Endothelial cell of umbilical vein (primary cell): ENCODE results near the gene PHF2. TPM values are rescaled to one million over a fixed set of nuclear protein-coding genes. Genes with fewer than 3 reads are reported as not detected.

ENCODE experiments used
- BruUV-seq: library from RNA; stranded (reverse); fragments of 400-500 nt; replicated peaks from 2 replicates; lab custom pipeline; 2021; lab: Mats Ljungman, UMichigan
- CTCF ChIA-PET: fragments of 300-600, 350-600 bp; sonication (Branson Sonifier 250); formaldehyde crosslinking; loops from one replicate; lab custom pipeline; 2021; ENCODE audit warnings: antibody characterized with exemption, inconsistent platforms; lab: Charles Lee
- POLR2A ChIA-PET: fragments of 300-600, 350-600 bp; sonication (Branson Sonifier 250); formaldehyde crosslinking; loops from one replicate; lab custom pipeline; 2021; ENCODE audit warnings: antibody characterized with exemption, inconsistent platforms; lab: Charles Lee
- DNase-seq: peaks from one replicate; pipeline ENCODE4 v3.0.0-alpha.2; 2011; ENCODE audit warnings: low read depth, low spot score
- FAIRE-seq: peaks from 2 replicates; lab custom pipeline; 2011; peaks lifted over from hg19 to GRCh38; lab: Jason Lieb, UNC
- H2AFZ ChIP-seq: 2 replicates; pipeline ENCODE4 v1.6.0; 2012; ENCODE audit warnings: low read depth, low read length, control low read depth, inconsistent platforms
- H3K27ac ChIP-seq: 2 replicates; pipeline ENCODE4 v1.5.1; 2011; ENCODE audit warnings: low read depth, mild to moderate bottlenecking, control low read depth, low read length, moderate library complexity; ENCODE audit not compliant: insufficient read depth
- H3K27me3 ChIP-seq, 2 experiments: 2 replicates each; pipeline versions ENCODE4 v1.6.0 to v1.6.1; 2011; ENCODE audit warnings: low read length in 2 of 2, mixed read lengths in 1 of 2; ENCODE audit not compliant: control insufficient read depth in 2 of 2, insufficient read depth in 2 of 2
- H3K36me3 ChIP-seq, 2 experiments: 2 replicates in 1 of 2; 3 replicates in 1 of 2; pipeline ENCODE4 v1.5.1; 2011; ENCODE audit warnings: low read length in 2 of 2, mild to moderate bottlenecking in 1 of 2, moderate library complexity in 1 of 2; ENCODE audit not compliant: control insufficient read depth in 2 of 2, insufficient read depth in 2 of 2; ENCODE audit errors: extremely low read depth in 1 of 2
- H3K4me1 ChIP-seq: 3 replicates; pipeline ENCODE4 v1.5.1; 2011; ENCODE audit warnings: mild to moderate bottlenecking, low read length; ENCODE audit not compliant: control insufficient read depth, insufficient read depth; ENCODE audit errors: extremely low read depth
- H3K4me2 ChIP-seq: 2 replicates; pipeline ENCODE4 v1.6.1; 2011; ENCODE audit warnings: low read length, control low read depth, mixed read lengths; ENCODE audit not compliant: insufficient read depth
- H3K4me3 ChIP-seq, 3 experiments: fragments of 200-600 bp in 1 of 3; sonication (generic), shearing (Covaris generic) in 1 of 3; replicated peaks in 1 of 3; 2 replicates each; pipeline ENCODE4 v1.5.1; 2011 to 2016; ENCODE audit warnings: control low read depth in 3 of 3, low read length in 3 of 3, mild to moderate bottlenecking in 2 of 3, inconsistent platforms in 1 of 3, low read depth in 1 of 3, moderate library complexity in 1 of 3; ENCODE audit not compliant: insufficient read depth in 1 of 3
- H3K79me2 ChIP-seq: 2 replicates; pipeline ENCODE4 v1.6.0; 2012; ENCODE audit warnings: low read length, inconsistent platforms; ENCODE audit not compliant: control insufficient read depth, insufficient read depth
- H3K9ac ChIP-seq: replicated peaks from 2 replicates; pipeline ENCODE3; 2011; ENCODE audit warnings: low read length, control low read depth; ENCODE audit not compliant: insufficient read depth; ENCODE audit errors: extremely low read depth
- H3K9me1 ChIP-seq: replicated peaks from 3 replicates; pipeline ENCODE4 v1.6.0; 2011; ENCODE audit warnings: mild to moderate bottlenecking, low read length; ENCODE audit not compliant: control insufficient read depth, insufficient read depth; ENCODE audit errors: extremely low read depth
- H3K9me3 ChIP-seq: replicated peaks from 2 replicates; pipeline ENCODE4 v1.5.1; 2012; ENCODE audit warnings: low read length, inconsistent platforms; ENCODE audit not compliant: control insufficient read depth, insufficient read depth
- H4K20me1 ChIP-seq: replicated peaks from 2 replicates; pipeline ENCODE3; 2011; ENCODE audit warnings: mild to moderate bottlenecking, low read length; ENCODE audit not compliant: control insufficient read depth, insufficient read depth; ENCODE audit errors: extremely low read depth
- CTCF ChIP-seq, 2 donors: IDR thresholded peaks; 1 replicate in 1 of 2; 2 replicates in 1 of 2; pipeline ENCODE4 v1.5.1; 2011; ENCODE audit warnings: low read length in 2 of 2, mild to moderate bottlenecking in 2 of 2, moderate library complexity in 2 of 2, control low read depth in 1 of 2, inconsistent platforms in 1 of 2, low read depth in 1 of 2; ENCODE audit not compliant: insufficient read depth in 1 of 2; ENCODE audit errors: extremely low read depth in 1 of 2
- EZH2 ChIP-seq: IDR thresholded peaks from 2 replicates; pipeline ENCODE4 v1.6.1; 2012; ENCODE audit warnings: borderline replicate concordance, low read depth, mild to moderate bottlenecking, moderate library complexity, low read length, inconsistent platforms; ENCODE audit not compliant: severe bottlenecking
- GATA2 ChIP-seq: IDR thresholded peaks from 2 replicates; pipeline ENCODE4 v1.7.0; 2011; ENCODE audit warnings: low read depth, mild to moderate bottlenecking, moderate library complexity, mixed read lengths, low read length; ENCODE audit not compliant: insufficient read length, insufficient read depth
- JUN ChIP-seq: IDR thresholded peaks from 2 replicates; pipeline ENCODE4 v1.6.1; 2011; ENCODE audit warnings: borderline replicate concordance, low read depth; ENCODE audit not compliant: insufficient read length, insufficient read depth
- MYC ChIP-seq: IDR thresholded peaks from one replicate; pipeline ENCODE4 v1.6.1; 2011; ENCODE audit warnings: mild to moderate bottlenecking, low read depth, low read length
- POLR2A ChIP-seq: IDR thresholded peaks from 2 replicates; pipeline ENCODE4 v1.6.1; 2012; ENCODE audit warnings: low read depth, mild to moderate bottlenecking, control low read depth, low read length
- POLR2AphosphoS5 ChIP-seq: IDR thresholded peaks from 2 replicates; pipeline ENCODE4 v1.6.1; 2012; ENCODE audit warnings: low read depth, mild to moderate bottlenecking, control low read depth, low read length, moderate library complexity; ENCODE audit not compliant: insufficient read depth
- dilution Hi-C: fragments of 300-500 bp; cut with MboI; formaldehyde crosslinking; loops from one replicate; pipeline ENCODE4 v1.15.0; 2019; ENCODE audit warnings: low sequenced_read_pairs; ENCODE audit not compliant: extremely low pct_ligation_motif_present
- intact Hi-C: fragments of 100-400 bp; cut with micrococcal nuclease; formaldehyde crosslinking; loops from one replicate; pipeline ENCODE4 v1.10.0; 2022
- polyA plus RNA-seq, 4 experiments: library from polyadenylated mRNA; depleted of rRNA in 3 of 4; stranded (reverse) in 3 of 4; unstranded in 1 of 4; fragments of >200 nt; gene quantifications; 2 replicates each; pipeline versions ENCODE4 v1.2.1 to v1.2.3, GENCODE V29; 2011 to 2012; ENCODE audit warnings: missing spikeins in 1 of 4
- total RNA-seq: library from RNA; stranded (reverse); gene quantifications from 2 replicates; pipeline ENCODE4 v1.2.3, GENCODE V29; 2021

Gene PHF2
- total and polyA plus RNA-seq, 2 donors (not counting 3 experiments of a cell fraction or from before 2014, with no cell fraction given) = 9.8 to 22.5 TPM

DNA sequence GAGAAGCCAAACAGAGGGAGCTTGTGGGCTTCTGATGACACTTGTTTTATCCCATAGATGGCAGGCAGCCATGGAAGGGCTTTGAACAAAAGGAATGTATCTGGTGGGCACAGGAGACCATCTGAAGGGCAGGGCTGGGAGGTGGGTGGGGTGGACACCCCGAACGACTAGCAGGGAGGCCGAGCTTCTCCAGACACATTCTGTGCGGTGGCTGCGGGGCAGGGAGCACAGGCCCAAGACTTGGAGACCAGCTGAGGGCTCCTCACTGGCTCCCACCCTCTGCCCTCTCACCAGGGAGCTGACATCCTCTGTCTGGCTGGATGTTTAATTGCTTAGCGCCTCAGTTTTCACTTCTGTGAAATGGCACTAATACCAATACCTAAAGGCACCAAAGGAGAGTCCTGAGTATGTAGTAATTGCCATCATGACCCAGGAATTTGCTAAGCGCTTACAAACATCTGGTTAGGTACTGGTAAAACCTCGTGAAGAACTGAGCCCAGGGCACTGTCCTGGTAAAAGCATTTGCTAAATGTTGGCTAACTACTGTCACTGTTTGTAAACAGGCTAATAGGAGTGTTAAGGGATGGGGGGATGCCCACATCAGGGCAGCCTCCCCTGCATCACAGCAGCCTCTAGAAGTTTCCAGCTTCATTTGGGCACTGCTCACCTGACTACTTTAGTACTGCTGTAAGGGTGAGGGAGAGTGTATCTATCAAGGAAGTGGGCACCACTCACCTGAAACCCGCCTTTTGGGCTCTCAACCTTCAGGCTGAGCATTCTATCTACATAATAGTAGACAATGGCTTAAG lies 2.1 kb upstream of the PHF2 start:
- dilution Hi-C loops (no loop called here), intact Hi-C loops (loop anchor here (2.0 kb wide), 1 partner anchor 121 kb away; the partner anchor contains the start of gene FAM120AOS)
- no peaks in the 10 kb centered on the region for H3K9me3 ChIP-seq
- H3K79me2 ChIP-seq = peaks cover 11% of the 10 kb centered on the region
- ChIA-PET CTCF (interaction anchor here (2.4 kb wide), 1 partner anchor 8 kb away, joined by 25 read pairs; no protein-coding TSS in a partner anchor), POLR2A (no interaction called here)
- no peaks in the 10 kb centered on the region for H3K27me3 ChIP-seq
- no peaks in the 10 kb centered on the region for H4K20me1 ChIP-seq
- no peak overlapping the region for H3K4me2 ChIP-seq
- H2AFZ ChIP-seq = no peak overlapping the region
- H3K36me3 ChIP-seq = no peaks in the 10 kb centered on the region
- H3K9me1 ChIP-seq = no peaks in the 10 kb centered on the region
- TF ChIP-seq EZH2 = no peak
- no peak for TF ChIP-seq MYC
- H3K9ac ChIP-seq = no peak overlapping the region
- H3K27ac ChIP-seq = no peak overlapping the region
- DNase-seq = no peak
- no TSS peak for BruUV-seq
- H3K4me3 ChIP-seq = no peak overlapping the region
- FAIRE-seq = no peak
- peaks cover 7% of the 10 kb centered on the region for H3K4me1 ChIP-seq

DNA sequence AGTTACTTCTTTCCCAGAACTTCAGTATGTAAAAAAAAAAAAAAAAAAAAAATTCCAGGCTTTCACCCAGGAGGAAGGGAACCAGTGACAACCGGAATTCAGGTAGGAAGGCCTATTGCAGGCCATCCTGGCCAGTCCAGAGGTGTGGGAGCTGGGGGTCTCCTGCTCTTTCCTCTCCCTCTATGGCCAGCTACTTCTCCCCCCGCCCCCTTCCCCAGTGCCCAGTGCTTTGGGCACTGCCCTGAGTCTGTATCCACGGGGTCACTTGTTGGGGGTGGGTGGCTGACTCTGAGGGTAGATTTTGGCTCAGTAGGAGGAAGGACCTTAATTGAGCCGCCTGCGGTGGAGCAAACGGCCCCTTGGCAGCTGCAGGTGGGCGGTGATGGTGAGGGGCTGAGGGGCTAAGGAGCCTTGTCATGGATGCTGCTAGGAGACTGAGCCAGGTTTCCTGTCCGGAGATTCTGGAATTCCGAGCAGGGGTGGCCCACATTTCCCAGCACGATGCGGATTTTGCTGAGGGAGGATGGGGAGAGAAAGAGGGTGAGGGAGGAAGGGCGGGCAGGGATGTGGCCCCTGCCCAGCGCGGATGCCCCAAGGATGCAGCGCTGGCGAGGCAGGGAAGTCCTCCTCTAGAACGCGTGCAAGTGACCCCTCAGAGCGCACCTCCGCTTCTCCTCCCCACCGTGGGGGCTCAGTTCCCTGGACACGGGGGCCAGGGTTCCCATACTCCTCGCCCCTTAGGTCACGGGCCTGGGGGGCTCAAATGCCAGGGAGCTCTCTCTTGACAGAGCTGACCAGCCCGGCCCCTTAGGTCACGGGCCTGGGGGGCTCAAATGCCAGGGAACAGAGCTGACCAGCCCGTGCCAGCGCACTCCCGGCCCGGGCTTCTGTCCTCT lies 1.2 kb upstream of the PHF2 start:
- dilution Hi-C loops (no loop called here), intact Hi-C loops (loop anchor here (2.0 kb wide), 1 partner anchor 122 kb away; the partner anchor contains the start of gene FAM120AOS)
- ChIA-PET CTCF (interaction anchor here (2.4 kb wide), 1 partner anchor 9 kb away, joined by 25 read pairs; no protein-coding TSS in a partner anchor), POLR2A (interaction anchor here (1.5 kb wide), 1 partner anchor 9 kb away, joined by 7 read pairs; no protein-coding TSS in a partner anchor)
- H3K4me1 ChIP-seq = peaks cover 7% of the 10 kb centered on the region
- H3K4me3 ChIP-seq = peak overlapping the region; percentile 62 to 83 (median 70)
- H3K27ac ChIP-seq = peak overlapping the region; percentile 22
- no peaks in the 10 kb centered on the region for H4K20me1 ChIP-seq
- H3K36me3 ChIP-seq = no peaks in the 10 kb centered on the region
- no peaks in the 10 kb centered on the region for H3K9me1 ChIP-seq
- H2AFZ ChIP-seq = peak overlapping the region; percentile 51
- peaks cover 16% of the 10 kb centered on the region for H3K79me2 ChIP-seq
- H3K9ac ChIP-seq = peak overlapping the region; percentile 64
- BruUV-seq = TSS peak; percentile 22
- H3K4me2 ChIP-seq = peak overlapping the region; percentile 83
- TF ChIP-seq POLR2AphosphoS5 (no peak), CTCF (IDR thresholded peaks at IDR 0.05; ENCODE audit: extremely low read depth in 1 of 2, insufficient read depth in 1 of 2, low read depth in 1 of 2, low read length in 2 of 2) (no peak), EZH2 (no peak), JUN (no peak), MYC (no peak), GATA2 (no peak), POLR2A (no peak)
- H3K27me3 ChIP-seq = no peaks in the 10 kb centered on the region
- no peaks in the 10 kb centered on the region for H3K9me3 ChIP-seq
- FAIRE-seq (no peak), DNase-seq (no peak)
